Measurements from ENCODE around the gene SNORC. TPM values are rescaled to one million over a fixed set of nuclear protein-coding genes. Genes with fewer than 3 reads are reported as not detected.

SNORC gene
- total RNA-seq, 1 experiment from 2014 or later: 0.86 TPM

DNA sequence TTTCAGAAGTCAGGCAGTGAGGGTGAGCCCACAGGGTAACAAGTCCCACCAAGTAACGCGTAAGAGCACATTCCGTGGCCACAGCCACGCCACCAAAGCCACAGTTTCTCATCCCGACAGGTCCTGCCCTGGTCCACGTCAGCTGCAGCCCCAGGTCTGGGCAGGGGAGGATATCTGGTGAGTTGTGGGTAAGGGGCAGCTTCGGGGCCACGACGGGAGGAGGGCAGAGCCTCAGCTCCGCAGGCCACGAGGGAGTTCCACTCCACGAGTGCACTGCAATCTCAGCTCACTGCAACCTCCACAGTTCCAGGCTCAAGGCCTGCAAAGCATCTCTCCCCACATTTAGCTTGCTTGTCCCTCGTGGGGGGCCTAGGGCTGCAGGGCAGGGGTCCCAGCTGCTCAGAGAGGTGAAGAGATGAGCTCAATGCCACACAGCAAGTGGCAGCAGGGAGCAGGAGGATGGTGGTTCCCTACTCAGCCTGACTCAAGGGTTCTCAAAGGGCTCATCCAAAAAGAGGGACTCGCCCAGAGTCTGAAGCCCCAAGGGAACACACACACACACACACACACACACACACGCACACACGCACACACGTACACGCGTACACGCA, 12.5 kb downstream of the SNORC start:
- no peak for DNase-seq (ENCODE audit: low spot score)

DNA sequence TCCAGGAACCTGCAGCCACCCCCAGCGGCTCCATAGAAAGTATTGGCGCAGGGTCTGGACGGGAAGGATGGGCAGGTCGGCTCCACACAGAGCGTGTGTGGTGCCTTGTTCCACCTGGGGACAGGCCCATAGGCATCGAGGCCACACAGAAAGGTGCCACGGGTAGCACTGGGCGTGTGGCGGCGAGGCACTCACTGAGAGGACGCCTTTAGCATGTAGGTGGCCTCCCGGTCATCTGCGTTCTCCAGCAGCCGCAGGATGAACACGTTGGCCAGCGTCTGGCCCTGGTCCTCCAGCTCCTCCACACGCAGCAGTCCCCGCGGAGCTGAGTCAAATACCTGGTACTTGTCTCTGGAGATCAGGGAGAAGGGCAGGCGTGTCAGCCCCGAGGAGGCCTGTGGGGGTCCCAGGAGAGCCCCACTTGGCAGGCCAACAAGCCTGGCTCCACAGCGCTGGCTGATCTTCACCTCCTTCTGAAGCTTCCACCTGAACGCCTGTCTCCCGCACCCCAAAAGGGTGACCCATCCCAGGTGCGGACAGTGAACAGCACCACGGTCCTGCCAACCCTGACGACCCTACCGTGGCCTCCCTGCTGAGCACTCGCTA, 13.2 kb downstream of the SNORC start:
- DNase-seq (ENCODE audit: low spot score): no peak

DNA sequence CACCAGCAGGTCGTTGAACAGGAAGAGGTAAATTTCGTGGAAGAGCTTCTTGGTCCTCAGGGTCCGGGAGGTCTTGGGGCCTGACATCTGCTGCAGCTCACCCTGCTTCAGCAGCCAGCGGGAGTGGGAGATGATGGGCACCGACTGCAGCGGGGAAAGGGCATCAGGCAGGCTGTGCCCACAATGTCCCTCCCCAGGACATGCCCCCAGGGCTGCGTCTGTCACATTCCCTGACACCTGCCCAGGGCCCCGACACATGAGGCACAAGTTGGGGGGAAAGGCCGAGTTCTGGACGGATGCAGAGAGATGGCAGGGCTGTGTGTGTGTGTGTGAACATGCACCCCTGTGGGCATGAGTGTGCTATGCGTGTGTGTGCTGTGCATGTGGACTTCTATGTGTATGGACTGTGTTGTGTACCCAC, 13.9 kb downstream of the SNORC start:
- DNase-seq (ENCODE audit: low spot score): no peak

DNA sequence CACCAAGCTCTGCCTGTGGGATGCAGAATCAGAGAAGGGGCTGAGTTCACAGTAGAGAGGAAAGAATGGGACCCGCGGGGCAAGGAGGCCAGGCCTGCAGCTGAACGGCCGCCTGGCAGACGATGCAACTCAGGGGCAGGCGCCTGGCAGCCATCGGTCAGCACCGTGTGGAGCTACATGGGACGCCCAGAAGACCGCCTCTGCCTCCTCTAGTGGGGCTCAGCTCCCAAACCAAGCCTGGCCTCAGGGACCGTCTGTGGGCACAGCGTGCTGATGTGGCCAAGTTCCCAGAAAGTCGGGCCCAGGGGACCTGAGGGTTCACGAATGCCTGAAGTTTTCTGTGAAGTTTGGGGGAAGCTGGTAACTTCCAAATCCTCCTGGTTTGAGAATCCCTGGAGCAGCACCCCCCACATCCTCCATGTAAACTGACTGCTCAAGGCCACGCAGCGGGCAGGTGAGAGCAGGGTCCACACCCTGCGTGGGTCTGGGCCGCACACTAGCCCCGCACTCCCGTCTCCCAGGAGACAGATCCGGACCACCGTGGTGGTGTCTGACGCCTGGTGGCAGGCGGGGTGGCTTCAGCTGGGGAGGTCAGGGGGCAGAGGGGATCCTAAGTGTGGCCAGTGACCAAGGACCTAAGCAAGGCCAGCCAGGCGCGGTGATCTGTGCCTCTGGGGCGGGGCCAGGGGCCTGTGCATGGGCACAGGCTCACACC, 14.6 kb downstream of the SNORC start:
- DNase-seq (ENCODE audit: low spot score): no peak

DNA sequence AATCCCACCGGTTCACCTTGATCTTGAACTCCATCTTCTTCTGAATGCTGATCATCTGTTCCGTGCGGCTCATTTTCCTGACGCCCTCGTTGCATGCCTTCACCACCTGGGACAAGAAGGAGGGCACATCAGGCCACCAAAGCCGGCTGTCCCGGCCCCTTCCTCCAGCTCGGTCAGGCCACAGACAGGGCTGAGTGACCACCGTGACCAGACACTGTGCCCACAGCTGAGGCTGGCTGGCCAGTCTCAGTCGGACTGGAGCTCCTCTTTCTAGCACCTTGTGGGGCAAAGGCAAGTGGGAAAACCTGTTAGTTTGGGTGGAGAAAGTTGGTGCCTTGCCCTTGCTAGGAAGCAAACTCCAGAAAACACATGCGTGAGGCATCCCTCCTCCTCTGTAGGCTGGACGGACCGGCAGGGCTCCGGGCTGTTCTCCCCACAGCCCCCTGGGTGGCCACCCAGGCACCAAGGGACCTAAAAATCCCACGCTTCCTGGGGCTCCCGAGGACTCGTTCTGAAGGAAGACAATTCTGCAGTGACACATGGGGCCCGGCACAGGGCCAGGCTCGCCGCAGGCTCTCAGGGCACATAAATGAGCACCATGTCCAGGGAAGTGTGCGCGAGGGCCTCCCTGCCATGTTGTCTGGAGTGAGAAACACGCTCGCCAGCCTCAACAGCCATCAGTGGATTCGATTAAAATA, 15.3 kb downstream of the SNORC start:
- DNase-seq (ENCODE audit: low spot score): no peak

DNA sequence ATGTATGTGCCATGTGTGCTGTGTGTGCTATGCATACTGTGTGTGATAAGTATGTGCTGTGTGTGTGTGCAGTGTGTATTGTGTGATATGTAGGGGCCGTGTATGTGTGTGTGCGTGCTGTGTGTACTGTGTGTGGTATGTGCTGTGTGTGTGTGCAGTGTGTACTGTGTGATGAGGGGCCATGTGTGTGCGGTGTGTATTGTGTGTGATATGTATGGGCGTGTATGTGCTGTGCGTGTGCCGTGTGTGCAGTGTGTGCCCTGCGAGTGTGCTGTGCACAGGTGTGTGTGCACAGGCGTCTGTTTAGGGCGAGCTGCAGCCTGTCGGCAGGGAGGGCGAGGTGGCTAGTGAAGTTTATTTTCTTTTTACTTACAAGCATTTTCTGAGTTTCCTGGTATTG, 16.1 kb downstream of the SNORC start:
- no peak for DNase-seq (ENCODE audit: low spot score)

DNA sequence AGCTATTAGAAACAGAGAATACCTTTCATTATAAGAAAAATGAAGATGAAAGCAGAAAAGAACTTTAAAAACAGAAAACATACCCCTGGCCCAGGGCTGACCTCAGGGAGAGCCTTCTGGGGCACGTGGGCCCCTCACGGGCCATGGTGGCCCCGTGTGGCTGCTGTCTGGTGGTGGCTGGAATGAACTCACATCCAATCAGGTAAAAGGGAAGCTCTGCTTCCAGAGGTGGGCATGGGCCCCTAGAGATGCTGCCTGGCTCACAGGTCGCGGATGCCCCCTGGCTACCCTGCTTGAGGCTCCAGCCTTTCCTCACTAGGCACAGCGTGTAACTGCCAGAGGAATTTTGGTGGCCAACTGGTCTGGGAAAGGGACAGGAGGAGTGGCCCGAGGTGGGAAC, 16.6 kb downstream of the SNORC start:
- no peak for DNase-seq (ENCODE audit: low spot score)

DNA sequence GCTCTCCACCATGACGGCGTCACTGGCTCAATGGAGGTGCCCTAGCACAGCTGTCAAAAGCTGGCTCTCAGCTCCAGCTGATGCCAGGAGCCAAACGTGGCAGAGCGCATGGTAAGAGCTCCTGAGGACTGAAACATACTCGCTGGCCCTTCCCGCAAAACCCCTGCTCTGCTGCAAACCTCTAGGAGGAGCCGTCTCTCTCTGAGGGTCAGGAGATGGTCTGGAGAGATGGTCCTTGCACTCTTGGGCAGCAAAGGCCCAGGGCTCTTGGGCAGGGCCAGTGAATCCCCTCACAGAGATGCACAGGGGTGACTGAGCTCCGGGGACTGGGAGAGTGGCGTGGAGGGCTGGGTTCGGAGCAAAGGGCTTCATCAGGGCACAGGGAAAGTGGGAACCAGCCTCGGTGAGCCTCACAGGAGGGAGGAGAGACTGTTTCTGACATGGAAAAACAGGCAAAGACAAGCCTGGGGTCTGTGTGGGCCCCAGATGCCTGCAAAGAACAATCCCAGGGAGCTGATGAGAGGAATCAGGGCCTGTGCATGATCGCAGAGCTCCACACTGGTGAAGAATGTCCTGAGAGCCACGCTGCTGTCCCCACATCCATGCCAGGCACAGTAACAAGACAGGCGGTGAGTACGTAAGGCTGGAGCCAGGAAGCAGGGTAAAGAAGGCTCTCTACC, 17.2 kb downstream of the SNORC start:
- no peak for DNase-seq (ENCODE audit: low spot score)

DNA sequence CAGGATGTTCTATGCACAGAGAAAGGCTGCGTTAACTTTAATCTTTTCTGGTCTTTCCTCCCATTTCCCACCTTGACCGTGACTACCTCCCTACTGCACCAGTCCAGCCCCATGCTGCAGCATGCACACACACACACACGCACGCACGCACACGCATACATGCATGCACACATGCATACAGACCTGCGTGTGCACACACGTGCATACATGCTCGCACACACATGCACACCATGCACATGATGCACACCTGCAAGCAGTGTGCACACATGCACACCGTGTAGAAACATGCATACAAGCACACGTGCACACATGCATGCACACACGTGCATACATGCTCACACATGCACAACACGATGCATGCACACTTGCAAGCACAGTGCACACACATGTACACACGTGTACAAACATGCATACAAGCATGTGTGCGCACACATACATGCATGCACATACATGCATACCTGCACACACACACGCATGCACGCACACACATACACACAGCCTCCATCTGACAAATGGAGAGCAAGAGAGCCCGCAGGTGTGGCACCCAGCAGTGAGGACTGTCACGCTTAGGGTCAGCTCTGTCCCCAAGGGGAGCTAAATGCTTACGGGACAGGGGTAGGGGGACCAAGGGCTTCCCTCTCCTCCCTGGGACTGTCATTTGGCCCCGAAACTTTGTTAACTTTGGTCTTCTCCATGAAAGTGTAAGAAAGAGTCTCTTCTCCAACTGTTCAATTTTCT, 18.2 kb downstream of the SNORC start:
- no peak for DNase-seq (ENCODE audit: low spot score)

DNA sequence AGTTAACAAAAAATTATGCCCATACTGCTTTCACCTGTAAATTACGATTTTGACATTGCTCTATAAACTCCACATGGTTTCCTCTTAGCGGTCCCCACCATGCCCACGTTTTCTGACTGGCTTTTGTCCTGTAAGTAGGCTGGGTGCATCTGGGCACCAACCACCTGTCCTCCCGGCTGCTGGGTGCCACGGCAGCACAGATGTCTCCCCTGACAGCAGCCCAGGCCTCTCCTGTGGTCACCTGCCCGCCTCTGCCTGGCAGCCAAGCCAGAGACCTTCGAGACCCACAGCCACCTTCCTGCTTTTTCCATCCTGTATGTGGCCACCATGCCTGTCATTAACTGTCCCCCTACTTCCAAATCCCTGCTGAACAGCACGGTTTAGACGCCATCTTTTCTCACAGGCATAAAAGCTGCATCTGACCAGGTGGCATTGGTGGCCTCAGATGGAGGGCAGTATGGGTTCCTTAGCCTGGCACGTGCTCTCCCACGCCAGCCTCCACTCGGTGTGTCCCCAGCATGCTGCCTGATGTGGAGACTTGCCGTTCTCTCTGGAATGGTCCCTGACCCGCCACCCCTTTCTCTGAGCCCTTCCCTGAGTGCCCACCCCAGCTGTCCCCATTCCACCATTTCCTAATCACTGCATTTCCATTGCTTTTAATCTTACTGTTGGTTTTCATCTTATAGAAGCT, 18.9 kb downstream of the SNORC start:
- no peak for DNase-seq (ENCODE audit: low spot score)

DNA sequence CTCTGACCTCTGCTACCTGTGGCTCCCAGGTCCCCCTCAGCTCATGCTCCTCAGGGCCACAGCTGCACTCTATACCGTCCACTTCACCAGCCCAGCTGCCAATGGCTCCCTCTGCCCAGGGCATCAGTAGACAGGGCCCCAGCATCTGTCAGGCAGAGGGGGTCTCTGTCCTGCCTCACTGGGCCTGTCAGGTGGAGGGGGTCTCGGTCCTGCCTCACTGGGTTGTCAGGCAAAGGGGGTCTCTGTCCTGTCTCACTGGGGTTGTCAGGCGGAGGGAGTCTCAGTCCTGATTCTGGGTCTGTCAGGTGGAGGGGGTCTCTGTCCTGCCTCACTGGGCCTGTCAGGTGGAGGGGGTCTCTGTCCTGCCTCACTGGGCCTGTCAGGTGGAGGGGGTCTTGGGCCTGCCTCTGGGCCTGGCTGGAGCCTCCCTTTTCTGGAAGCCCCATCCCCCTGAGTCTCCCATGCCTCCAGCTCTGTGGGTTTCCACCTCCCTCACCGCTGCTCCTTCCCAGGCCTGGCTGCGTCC, 19.9 kb downstream of the SNORC start:
- DNase-seq (ENCODE audit: low spot score): no peak

DNA sequence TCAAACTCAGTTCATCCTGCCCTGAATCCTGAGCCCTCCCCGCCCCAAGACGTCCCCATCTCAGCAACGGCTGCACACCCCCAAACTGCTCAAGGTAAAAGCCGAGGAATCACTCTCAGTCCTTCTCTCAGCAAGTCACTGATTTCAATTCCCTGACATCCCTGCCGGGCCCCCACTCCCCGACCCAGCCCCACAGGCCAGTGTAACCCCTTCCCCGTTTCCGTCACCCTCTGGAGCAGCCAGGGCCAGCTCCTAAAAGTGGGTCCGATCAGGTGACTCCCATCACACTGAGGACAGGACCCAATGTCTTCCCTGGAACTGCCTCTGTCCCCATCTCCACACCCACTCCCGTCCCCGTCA, 20.5 kb downstream of the SNORC start:
- DNase-seq (ENCODE audit: low spot score): no peak

DNA sequence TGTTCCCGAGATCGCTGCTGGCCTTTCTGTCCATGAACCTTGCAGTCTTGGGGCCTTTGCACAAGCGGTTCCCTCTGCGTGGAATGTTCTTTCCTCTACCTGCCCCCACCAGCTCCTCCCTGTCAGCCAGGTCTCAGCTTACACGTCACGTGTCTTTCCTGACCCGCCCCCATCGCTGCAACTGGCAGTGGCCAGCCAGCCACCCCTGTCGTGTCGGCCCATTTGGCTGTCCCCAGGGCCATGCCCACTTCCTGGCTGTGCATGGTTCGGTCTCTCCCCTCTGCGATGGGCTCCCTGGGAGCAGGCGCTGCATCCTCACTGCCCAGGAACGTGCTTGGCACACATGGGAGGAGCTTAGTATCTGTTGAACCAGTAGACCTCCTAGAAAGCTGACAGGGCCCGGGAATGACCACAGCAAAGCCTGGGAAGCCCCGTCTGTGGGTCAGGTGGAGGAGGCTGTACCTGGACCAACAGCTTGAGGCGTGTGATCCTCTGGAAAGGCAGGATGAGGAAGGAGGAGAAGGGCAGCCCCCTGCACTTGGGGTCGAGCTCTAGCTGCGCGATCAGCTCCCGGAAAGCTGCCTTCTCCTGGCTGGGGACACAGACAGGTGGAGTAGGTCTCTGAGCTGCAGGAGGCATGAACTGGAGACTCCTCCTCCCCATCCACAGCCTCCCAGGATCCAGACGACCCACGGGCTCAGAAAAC, 21.0 kb downstream of the SNORC start:
- DNase-seq (ENCODE audit: low spot score): peak; percentile 9

DNA sequence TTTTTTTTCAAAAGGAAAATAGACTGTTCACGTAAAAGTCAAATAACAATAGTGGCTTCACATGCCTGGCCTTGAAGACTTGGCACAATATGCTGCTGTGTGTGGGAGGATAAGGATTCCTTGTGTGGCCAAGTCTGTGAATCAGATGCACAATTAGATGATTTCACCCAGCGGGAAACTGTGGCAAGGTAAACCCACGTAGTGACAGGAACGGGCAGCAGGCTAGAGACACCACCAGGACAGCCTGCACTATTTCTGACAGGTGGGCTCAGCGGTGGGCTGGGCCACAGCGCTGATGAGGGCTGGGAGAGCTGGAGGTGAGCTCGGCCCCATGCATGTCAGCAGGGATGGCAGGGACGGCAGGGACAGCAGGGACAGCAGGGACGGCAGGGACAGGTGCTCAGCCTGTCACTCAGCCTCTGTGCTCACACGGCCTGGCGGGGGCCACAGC, 21.6 kb downstream of the SNORC start:
- DNase-seq (ENCODE audit: low spot score): no peak

DNA sequence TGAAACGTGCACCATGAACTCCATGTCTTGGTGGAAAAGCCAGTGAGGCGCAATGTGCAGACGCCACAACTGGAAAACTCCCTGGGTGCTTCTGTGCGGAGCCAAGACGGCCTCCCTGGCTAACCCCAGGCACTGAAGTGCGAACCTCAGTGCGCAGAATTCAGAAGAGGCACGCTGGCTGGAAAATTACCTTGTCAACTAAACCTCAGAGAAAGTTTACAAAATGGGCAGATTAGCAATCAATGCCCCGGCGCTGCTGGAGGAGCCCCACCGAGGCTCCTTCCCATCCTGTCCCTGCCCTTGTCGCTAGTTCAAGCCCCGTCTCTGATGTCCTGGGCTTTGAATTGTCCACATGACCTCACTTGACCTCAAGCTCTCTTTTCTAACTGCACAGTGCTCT, 22.2 kb downstream of the SNORC start:
- no peak for DNase-seq (ENCODE audit: low spot score)

DNA sequence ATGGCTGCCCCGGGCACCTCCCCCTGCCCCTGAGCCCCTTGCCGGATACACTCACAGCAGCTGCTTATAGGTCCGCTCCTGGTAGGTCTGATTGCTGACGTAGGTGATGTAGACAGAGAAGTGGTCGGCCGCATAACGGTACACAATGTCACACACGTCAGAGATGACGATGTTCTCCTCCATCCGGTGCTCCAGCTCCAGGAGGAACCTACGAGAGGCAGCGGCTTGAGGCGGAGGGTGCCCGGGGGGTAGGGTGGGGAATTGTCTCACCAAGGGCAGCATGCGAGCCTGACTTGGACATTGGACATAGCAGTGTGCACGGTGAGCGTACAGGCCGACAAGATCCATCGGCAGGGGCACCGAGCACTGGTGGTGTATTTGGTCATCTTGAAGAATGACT, 22.8 kb downstream of the SNORC start:
- no peak for DNase-seq (ENCODE audit: low spot score)

DNA sequence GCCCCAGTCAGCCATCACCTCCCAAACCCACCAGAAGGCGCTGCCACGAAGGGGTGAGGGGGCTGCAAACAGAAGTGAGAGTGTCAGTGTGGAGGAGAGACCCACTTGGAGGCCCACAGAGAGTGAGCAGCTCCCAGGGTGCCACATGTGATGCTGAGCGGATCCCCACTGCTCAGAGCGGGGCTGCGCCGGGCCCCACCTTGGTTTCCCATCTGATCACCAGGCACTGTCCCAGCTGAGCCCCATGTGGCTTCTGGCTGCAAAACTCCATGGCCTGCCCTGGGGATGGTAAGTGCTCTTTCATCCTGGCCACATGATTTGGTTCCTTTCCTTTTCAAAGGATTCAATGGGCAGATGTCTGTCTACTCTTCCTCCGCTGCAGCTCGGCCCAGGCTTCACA, 23.8 kb downstream of the SNORC start:
- no peak for DNase-seq (ENCODE audit: low spot score)

DNA sequence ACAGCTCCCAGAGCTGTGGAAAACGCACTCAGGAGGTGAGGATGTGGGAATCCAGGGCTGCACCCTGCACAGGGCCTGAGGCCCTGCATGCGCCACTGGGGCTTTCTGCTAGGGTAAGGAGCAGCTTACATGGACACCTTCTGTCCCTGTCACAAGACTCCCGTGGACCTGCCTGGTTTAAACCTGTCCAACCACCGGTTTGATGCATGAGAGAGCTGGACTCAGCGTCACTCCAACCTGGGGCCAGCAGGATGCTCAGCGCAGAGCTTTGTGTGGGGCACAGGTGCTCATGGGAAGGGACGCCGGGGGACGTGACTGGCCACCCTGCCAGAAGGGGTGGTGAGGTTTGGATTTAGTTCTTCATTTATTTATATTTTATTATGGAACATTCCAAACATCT, 24.2 kb downstream of the SNORC start:
- DNase-seq (ENCODE audit: low spot score): no peak

DNA sequence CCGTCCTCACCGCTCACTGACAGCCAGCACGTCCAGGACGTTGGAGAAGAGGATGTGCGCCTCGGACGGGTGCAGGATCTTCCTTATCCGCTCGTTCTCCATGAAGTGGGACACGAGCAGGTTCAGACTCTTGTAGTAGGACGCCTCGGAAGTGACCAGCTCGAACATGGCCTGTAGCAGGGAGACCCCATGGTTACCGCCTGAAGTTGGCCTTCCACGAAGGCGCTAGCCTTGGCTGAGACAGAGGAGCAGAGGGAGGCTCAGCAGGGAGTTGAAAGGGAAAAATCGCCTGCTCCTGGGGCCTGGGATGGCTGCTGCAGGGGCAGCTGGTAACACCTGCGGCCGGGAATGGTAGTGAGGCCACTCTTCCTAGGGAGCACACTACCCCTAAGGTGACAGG, 24.7 kb downstream of the SNORC start:
- DNase-seq (ENCODE audit: low spot score): no peak

DNA sequence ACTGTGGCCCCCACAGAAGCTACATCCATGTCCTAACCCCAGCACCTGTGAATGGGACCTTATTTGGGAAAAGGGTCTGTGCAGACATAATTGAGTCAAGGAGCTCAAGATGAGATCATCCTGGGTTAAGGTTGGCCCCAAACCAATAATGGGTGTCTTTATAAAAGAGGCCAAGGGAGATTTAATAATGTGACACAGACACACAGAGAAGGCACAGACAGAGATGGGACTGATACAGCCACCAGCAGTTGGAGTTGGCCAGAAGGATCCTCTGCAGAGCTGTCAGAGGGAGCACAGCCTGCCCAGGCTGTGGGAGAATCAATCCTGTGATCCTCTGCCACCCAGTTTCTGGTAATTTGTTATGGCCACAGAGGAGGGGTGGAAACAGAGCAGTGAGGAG, 26.0 kb downstream of the SNORC start:
- DNase-seq (ENCODE audit: low spot score): no peak

Measured in A172 (cell line).